Measurements from ENCODE around the gene WDR45. TPM values are rescaled to one million over a fixed set of nuclear protein-coding genes. Genes with fewer than 3 reads are reported as not detected.
A peak's percentile ranks its signal among the peaks of the same experiment; 100 is the strongest.

Gene WDR45
- total and polyA plus RNA-seq, 2 of the 4 experiments (the other 2 are of a cell fraction): 40.7 to 67.4 TPM

DNA sequence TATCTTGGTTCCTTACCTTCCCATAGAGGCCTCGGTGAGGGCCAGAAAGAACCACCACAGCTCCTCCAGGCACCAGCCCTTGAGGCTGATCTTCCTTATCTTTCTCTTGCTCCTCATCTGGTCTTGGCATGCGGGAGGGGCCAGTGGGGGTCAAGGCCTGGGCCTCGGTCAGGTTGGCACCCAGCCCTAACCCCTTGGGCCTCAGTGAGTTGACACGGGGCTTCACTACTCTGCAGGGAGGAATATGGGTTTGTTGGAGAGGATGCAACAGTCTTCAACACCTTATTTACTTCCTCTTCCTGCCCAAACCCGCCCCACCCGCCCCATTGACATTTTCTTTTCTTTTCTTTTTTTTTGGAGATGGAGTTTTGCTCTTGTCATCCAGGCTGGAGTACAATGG, 37.9 kb upstream of the WDR45 start:
- TF ChIP-seq POLR2A (IDR thresholded peaks at IDR 0.05; ENCODE audit: low read depth, low read length) (no peak), RAD21 (IDR thresholded peaks at IDR 0.05; ENCODE audit: low read length) (no peak), CHD1 (IDR thresholded peaks at IDR 0.05; ENCODE audit: low read depth, low read length) (no peak), NFE2L2 (IDR thresholded peaks at IDR 0.05; ENCODE audit: low read depth, low read length) (no peak), FOS (IDR thresholded peaks at IDR 0.05; ENCODE audit: low read depth, low read length) (no peak), CEBPB (IDR thresholded peaks at IDR 0.05; ENCODE audit: low read depth, low read length) (no peak), RFX5 (IDR thresholded peaks at IDR 0.05; ENCODE audit: low read depth, low read length) (no peak), MAZ (IDR thresholded peaks at IDR 0.05; ENCODE audit: borderline replicate concordance, low read depth, low read length) (no peak), SMC3 (IDR thresholded peaks at IDR 0.05; ENCODE audit: low read depth, low read length) (no peak), RCOR1 (IDR thresholded peaks at IDR 0.05; ENCODE audit: insufficient replicate concordance, low read length) (no peak), BHLHE40 (IDR thresholded peaks at IDR 0.05; ENCODE audit: low read depth, low read length) (no peak), MAFK (IDR thresholded peaks at IDR 0.05; ENCODE audit: low read depth, low read length) (no peak), MXI1 (IDR thresholded peaks at IDR 0.05; ENCODE audit: borderline replicate concordance, low read depth, low read length) (no peak)
- TF ChIP-seq, protein P1, sequence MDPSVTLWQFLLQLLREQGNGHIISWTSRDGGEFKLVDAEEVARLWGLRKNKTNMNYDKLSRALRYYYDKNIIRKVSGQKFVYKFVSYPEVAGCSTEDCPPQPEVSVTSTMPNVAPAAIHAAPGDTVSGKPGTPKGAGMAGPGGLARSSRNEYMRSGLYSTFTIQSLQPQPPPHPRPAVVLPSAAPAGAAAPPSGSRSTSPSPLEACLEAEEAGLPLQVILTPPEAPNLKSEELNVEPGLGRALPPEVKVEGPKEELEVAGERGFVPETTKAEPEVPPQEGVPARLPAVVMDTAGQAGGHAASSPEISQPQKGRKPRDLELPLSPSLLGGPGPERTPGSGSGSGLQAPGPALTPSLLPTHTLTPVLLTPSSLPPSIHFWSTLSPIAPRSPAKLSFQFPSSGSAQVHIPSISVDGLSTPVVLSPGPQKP (IDR thresholded peaks at IDR 0.05; ENCODE audit: borderline replicate concordance, low read depth, low read length): no peak
- TF ChIP-seq, protein P2, sequence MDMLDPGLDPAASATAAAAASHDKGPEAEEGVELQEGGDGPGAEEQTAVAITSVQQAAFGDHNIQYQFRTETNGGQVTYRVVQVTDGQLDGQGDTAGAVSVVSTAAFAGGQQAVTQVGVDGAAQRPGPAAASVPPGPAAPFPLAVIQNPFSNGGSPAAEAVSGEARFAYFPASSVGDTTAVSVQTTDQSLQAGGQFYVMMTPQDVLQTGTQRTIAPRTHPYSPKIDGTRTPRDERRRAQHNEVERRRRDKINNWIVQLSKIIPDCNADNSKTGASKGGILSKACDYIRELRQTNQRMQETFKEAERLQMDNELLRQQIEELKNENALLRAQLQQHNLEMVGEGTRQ (IDR thresholded peaks at IDR 0.05; ENCODE audit: low read depth, low read length): no peak
- TF ChIP-seq, protein P3, sequence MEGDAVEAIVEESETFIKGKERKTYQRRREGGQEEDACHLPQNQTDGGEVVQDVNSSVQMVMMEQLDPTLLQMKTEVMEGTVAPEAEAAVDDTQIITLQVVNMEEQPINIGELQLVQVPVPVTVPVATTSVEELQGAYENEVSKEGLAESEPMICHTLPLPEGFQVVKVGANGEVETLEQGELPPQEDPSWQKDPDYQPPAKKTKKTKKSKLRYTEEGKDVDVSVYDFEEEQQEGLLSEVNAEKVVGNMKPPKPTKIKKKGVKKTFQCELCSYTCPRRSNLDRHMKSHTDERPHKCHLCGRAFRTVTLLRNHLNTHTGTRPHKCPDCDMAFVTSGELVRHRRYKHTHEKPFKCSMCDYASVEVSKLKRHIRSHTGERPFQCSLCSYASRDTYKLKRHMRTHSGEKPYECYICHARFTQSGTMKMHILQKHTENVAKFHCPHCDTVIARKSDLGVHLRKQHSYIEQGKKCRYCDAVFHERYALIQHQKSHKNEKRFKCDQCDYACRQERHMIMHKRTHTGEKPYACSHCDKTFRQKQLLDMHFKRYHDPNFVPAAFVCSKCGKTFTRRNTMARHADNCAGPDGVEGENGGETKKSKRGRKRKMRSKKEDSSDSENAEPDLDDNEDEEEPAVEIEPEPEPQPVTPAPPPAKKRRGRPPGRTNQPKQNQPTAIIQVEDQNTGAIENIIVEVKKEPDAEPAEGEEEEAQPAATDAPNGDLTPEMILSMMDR (conservative IDR thresholded peaks at IDR 0.05; ENCODE audit: low read depth, low read length): no peak
- H2BK15ac ChIP-seq (ENCODE audit: low read depth, low read length): no peak overlapping the region
- dilution Hi-C loops (cut with HindIII; ENCODE audit: low sequenced_read_pairs, unreplicated experiment) (no loop called here), in situ Hi-C loops (cut with MboI; ENCODE audit: low sequenced_read_pairs) (no loop called here), intact Hi-C loops (cut with micrococcal nuclease) (no loop called here)
- H3K4ac ChIP-seq (ENCODE audit: low read depth, low read length): no peak overlapping the region
- H4K20me1 ChIP-seq (ENCODE audit: insufficient read depth, low read length): no peaks in the 10 kb centered on the region
- no peak overlapping the region for H3K56ac ChIP-seq (ENCODE audit: extremely low read depth, insufficient read depth, low read length)
- H2BK20ac ChIP-seq (ENCODE audit: low read depth, low read length): no peak overlapping the region
- H3K14ac ChIP-seq (replicated peaks; ENCODE audit: low read depth, low read length): no peak overlapping the region
- no peak overlapping the region for H4K91ac ChIP-seq (ENCODE audit: insufficient read depth, low read depth, low read length)
- H3K4me2 ChIP-seq (ENCODE audit: low read depth, low read length): no peak overlapping the region
- H2BK120ac ChIP-seq (ENCODE audit: low read depth, low read length): no peak overlapping the region
- H2AK9ac ChIP-seq (replicated peaks; ENCODE audit: low read depth, low read length, poor library complexity): peak overlapping the region; percentile 50
- POLR2A ChIA-PET (ENCODE audit: unreplicated experiment): no interaction called here
- peaks cover 20% of the 10 kb centered on the region for H3K36me3 ChIP-seq (ENCODE audit: control insufficient read depth, insufficient read depth, low read length)
- no peak for ATAC-seq (ENCODE audit: low read depth)
- H3K9me1 ChIP-seq (ENCODE audit: insufficient read depth, low read length): no peaks in the 10 kb centered on the region
- 0 out of 4 replicates have a peak, but pooled peaks cover 3% of the 10 kb centered on the region in 2 experiments for H3K79me1 ChIP-seq (ENCODE audit: low read depth in 1 of 2, low read length in 2 of 2)
- no peak overlapping the region for H3K23ac ChIP-seq (ENCODE audit: low read depth, low read length)
- H3K18ac ChIP-seq (ENCODE audit: low read depth, low read length): no peak overlapping the region
- H2BK5ac ChIP-seq (ENCODE audit: low read depth, low read length, poor library complexity, severe bottlenecking): no peak overlapping the region
- no peak overlapping the region for H4K5ac ChIP-seq (ENCODE audit: low read depth, low read length)
- no peak overlapping the region for H2AFZ ChIP-seq (replicated peaks; ENCODE audit: low read length, poor library complexity)
- no peak for DNase-seq
- no peaks in the 10 kb centered on the region for H3K9me3 ChIP-seq (ENCODE audit: control insufficient read depth, insufficient read depth, low read length)
- no peak overlapping the region for H3K9ac ChIP-seq (ENCODE audit: low read depth, low read length)
- BruUV-seq (replicated peaks): no TSS peak
- no peaks in the 10 kb centered on the region for H3K27me3 ChIP-seq (ENCODE audit: control insufficient read depth, insufficient read depth, low read length)
- no peak overlapping the region for H2AK5ac ChIP-seq (ENCODE audit: low read depth, low read length)
- H3K4me1 ChIP-seq (ENCODE audit: control insufficient read depth, insufficient read depth, low read length): no peaks in the 10 kb centered on the region
- WGBS, 2 experiments (ENCODE audit: extremely low coverage in 2 of 2, insufficient read length in 1 of 2): no CpG with 5 or more reads among the region's 6 CpGs
- CTCF ChIA-PET: no interaction called here
- H3K27ac ChIP-seq (ENCODE audit: insufficient read depth, low read length): no peak overlapping the region
- H3K4me3 ChIP-seq (ENCODE audit: insufficient read depth, low read depth, low read length): no peak overlapping the region
- H4K8ac ChIP-seq (ENCODE audit: low read depth in 2 of 2, low read length in 2 of 2): no peak overlapping the region

All from IMR-90 (cell line).